Regular cardiac myocyte (primary cell): ENCODE results near the gene MYOC. TPM values are rescaled to one million over a fixed set of nuclear protein-coding genes. Genes with fewer than 3 reads are reported as not detected.

Experiments
- total RNA-seq: library from RNA; depleted of rRNA; stranded (reverse); fragments of >200 nt; gene quantifications from 2 replicates; pipeline ENCODE4 v1.2.3, GENCODE V29; 2014

Gene MYOC
- 0.28 TPM in 1 of 2 replicates, not detected in the other for total RNA-seq

DNA sequence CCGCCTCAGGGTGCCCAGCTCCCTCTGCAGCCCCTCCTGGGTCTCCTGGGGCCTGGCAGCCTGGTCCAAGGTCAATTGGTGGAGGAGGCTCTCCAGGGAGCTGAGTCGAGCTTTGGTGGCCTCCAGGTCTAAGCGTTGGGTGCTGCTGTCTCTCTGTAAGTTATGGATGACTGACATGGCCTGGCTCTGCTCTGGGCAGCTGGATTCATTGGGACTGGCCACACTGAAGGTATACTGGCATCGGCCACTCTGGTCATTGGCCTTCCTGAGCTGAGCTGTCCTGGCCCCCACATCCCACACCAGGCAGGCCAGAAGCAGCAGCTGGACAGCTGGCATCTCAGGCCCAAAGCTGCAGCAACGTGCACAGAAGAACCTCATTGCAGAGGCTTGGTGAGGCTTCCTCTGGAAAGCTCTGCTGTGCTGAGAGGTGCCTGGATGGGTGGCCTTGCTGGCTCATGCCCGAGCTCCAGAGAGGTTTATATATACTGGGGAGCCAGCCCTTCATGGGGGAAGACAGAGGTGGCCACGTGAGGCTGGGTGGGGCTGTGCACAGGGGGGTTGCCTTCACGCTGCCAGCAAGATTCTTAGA lies at the start of gene MYOC:
Gene MYOC (minus strand): TSS at position 455 of the 589 bp plus-strand sequence. CDS start 77 bp downstream, at position 378.

DNA sequence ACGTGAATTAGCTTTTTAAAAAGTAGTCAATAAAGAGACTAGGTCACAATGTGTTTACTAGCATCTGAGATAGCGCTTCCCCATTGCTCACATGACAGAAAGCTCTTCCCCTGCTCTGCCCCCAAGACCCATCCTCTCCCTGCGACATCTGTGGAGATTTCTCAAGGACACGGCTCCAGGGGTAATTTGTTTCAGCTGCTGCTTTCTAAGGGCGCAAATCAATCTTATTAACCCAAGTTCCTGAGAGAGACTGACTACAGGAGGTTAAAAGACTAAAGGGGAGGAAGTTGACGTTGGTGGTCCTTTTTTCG lies 30.4 kb downstream of the MYOC start, which contains the start of gene MYOCOS:
Gene MYOCOS (plus strand): TSS at position 92 of the 311 bp plus-strand sequence. CDS start 1,641 bp downstream, outside the sequence.

Other genes with a start within 250 kb of the MYOC start
- 33.9 and 42.0 TPM in 2 replicates for gene PRRC2C, start 167.2 kb downstream of the MYOC start, total RNA-seq
- gene MYOCOS, start 30.4 kb downstream of the MYOC start, total RNA-seq = not detected in 2 replicates
- gene VAMP4, start 89.4 kb upstream of the MYOC start, total RNA-seq = 5.0 and 6.8 TPM in 2 replicates
- 20.6 and 34.5 TPM in 2 replicates for gene METTL13, start 129.0 kb upstream of the MYOC start, total RNA-seq
- 0.77 and 0.85 TPM in 2 replicates for gene DNM3, start 188.8 kb upstream of the MYOC start, total RNA-seq